K562 (cell line): ENCODE measurements around the gene USF2. TPM values are rescaled to one million over a fixed set of nuclear protein-coding genes. Genes with fewer than 3 reads are reported as not detected.

Experiments used
- ARID1B ChIP-seq: fragments of 450-650 bp; IDR thresholded peaks from 2 replicates; pipeline ENCODE4 v1.6.1; 2016; ENCODE audit warnings: antibody characterized with exemption, mild to moderate bottlenecking, inconsistent platforms
- CBFA2T3 ChIP-seq: fragments of 450-650 bp; IDR thresholded peaks from 2 replicates; pipeline ENCODE4 v1.6.1; 2017
- MGA ChIP-seq: fragments of 450-650 bp; IDR thresholded peaks from 2 replicates; pipeline ENCODE4 v1.6.1; 2016; ENCODE audit warnings: mild to moderate bottlenecking, moderate library complexity
- RFX5 ChIP-seq: IDR thresholded peaks from 2 replicates; pipeline ENCODE4 v1.6.1; 2011; ENCODE audit warnings: low read depth, mild to moderate bottlenecking, improper control_type of control experiment, low read length
- TFAP4 ChIP-seq: sonication (generic); formaldehyde crosslinking; IDR thresholded peaks from 2 replicates; pipeline ENCODE4 v1.8.0; 2022; ENCODE audit warnings: missing genetic modification reagents, mild to moderate bottlenecking, moderate library complexity, borderline replicate concordance
- ZBTB2 ChIP-seq: fragments of 450-650 bp; IDR thresholded peaks from 2 replicates; pipeline ENCODE4 v1.6.1; 2016; ENCODE audit warnings: antibody characterized with exemption
- polyA plus RNA-seq, 8 experiments: library from polyadenylated mRNA; depleted of rRNA in 4 of 8; stranded (reverse) in 5 of 8; unstranded in 3 of 8; fragments of >200 nt; fragmentation: Nextera tagmentation in 2 of 8; fragmentation: Illumina TruSeq in 1 of 8; extraction: Ambion mirVana in 2 of 8; extraction: Trizol in 1 of 8; gene quantifications; 2 replicates each; pipeline versions ENCODE4 v1.2.1 to v1.2.3, GENCODE V29; 2011 to 2014; ENCODE audit warnings: inconsistent platforms in 1 of 8, missing spikeins in 1 of 8
- total RNA-seq, 7 experiments: library from RNA; depleted of rRNA in 6 of 7; stranded (reverse); fragments of >200 nt in 6 of 7; fragmentation: Illumina TruSeq in 2 of 7; extraction: Trizol in 2 of 7; gene quantifications; 2 replicates each; pipeline versions ENCODE4 v1.2.1 to v1.2.3, GENCODE V29; 2011 to 2021; ENCODE audit warnings: low replicate concordance in 1 of 7

USF2 gene
- total and polyA plus RNA-seq, 9 of the 15 experiments (the other 6 are each of a cell fraction or from before 2014, with no cell fraction given), result 0.27 to 93.7 (median 58.4) TPM

- TF ChIP-seq MGA (peak; percentile 46), RFX5 (no peak), ARID1B (peak; percentile 65), TFAP4 (CRISPR knock-in tag) (peak; percentile 39; the same call in 1 of the 2 replicates), ZBTB2 (no peak), CBFA2T3 (peak; percentile 60)
Measured at GRCh38 chr19:35300339-35300649, 31.5 kb downstream of the USF2 start (continued).
